OCI-LY1 (cell line): ENCODE results near the gene UBE2S.

ENCODE experiments used
- EZH2 ChIP-seq: fragments of 200-600 bp; sonication (generic), shearing (Covaris generic); IDR thresholded peaks from 2 replicates; pipeline ENCODE4 v1.8.0; 2017; ENCODE audit warnings: borderline replicate concordance, mixed run types, mild to moderate bottlenecking, antibody characterized with exemption, low read length, moderate library complexity, mixed read lengths
- TF ChIP-seq, protein P1 (sequence below): fragments of 200-600 bp; sonication (generic), shearing (Covaris generic); IDR thresholded peaks from 2 replicates; pipeline ENCODE4 v1.5.1; 2017; ENCODE audit warnings: mild to moderate bottlenecking, antibody characterized with exemption, low read length, moderate library complexity, mixed read lengths

GRCh38 chr19:55406826-55407549 lies 600 bp downstream of the UBE2S start:
- TF ChIP-seq, protein P1, sequence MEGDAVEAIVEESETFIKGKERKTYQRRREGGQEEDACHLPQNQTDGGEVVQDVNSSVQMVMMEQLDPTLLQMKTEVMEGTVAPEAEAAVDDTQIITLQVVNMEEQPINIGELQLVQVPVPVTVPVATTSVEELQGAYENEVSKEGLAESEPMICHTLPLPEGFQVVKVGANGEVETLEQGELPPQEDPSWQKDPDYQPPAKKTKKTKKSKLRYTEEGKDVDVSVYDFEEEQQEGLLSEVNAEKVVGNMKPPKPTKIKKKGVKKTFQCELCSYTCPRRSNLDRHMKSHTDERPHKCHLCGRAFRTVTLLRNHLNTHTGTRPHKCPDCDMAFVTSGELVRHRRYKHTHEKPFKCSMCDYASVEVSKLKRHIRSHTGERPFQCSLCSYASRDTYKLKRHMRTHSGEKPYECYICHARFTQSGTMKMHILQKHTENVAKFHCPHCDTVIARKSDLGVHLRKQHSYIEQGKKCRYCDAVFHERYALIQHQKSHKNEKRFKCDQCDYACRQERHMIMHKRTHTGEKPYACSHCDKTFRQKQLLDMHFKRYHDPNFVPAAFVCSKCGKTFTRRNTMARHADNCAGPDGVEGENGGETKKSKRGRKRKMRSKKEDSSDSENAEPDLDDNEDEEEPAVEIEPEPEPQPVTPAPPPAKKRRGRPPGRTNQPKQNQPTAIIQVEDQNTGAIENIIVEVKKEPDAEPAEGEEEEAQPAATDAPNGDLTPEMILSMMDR = no peak
- TF ChIP-seq EZH2 = no peak
